ENCODE data around the gene QKI.

GRCh38 chr6:163490826-163491577, 76.5 kb downstream of the QKI start:
- TF ChIP-seq BCL6B (tag by site-specific recombination; IDR thresholded peaks at IDR 0.05) (no peak), PBX3 (CRISPR knock-in tag; IDR thresholded peaks at IDR 0.05) (no peak), CTCF (tag by site-specific recombination; IDR thresholded peaks at IDR 0.05) (no peak), PATZ1 (tag by site-specific recombination; IDR thresholded peaks at IDR 0.05) (no peak), ZNF133 (tag by site-specific recombination; IDR thresholded peaks at IDR 0.05) (no peak), ZNF394 (tag by site-specific recombination; IDR thresholded peaks at IDR 0.05; ENCODE audit: borderline replicate concordance) (no peak), ZNF792 (tag by site-specific recombination; IDR thresholded peaks at IDR 0.05) (no peak), ZNF704 (tag by site-specific recombination; IDR thresholded peaks at IDR 0.05) (no peak), ZSCAN18 (tag by site-specific recombination; IDR thresholded peaks at IDR 0.05) (no peak), YY1 (tag by site-specific recombination; IDR thresholded peaks at IDR 0.05) (no peak), ZNF776 (tag by site-specific recombination; IDR thresholded peaks at IDR 0.05; ENCODE audit: borderline replicate concordance) (no peak), KLF8 (tag by site-specific recombination; IDR thresholded peaks at IDR 0.05) (no peak)

All from HEK293 (cell line).